HG03103 (cell line): ENCODE measurements around the gene NELFCD.

Source experiments
- ATAC-seq: cut with Tn5 transposase; IDR thresholded peaks from one replicate; pipeline ENCODE4 v1.9.1; 2021; ENCODE audit warnings: low read depth; ENCODE audit not compliant: unreplicated experiment

NELFCD gene

GRCh38 chr20:58993332-58994248 is 12.5 kb downstream of the NELFCD start:
- no peak for ATAC-seq

- no peak for ATAC-seq
Measured at GRCh38 chr20:58994390-58995159, 13.5 kb downstream of the NELFCD start.

GRCh38 chr20:58995461-58996225 is 14.6 kb downstream of the NELFCD start:
- ATAC-seq = no peak

- no peak for ATAC-seq
Measured at GRCh38 chr20:58996226-58996611, 15.2 kb downstream of the NELFCD start.

- ATAC-seq = no peak
Measured at GRCh38 chr20:58997141-58997770, 16.2 kb downstream of the NELFCD start.

- ATAC-seq = no peak
Measured at GRCh38 chr20:58998656-58999055, 17.6 kb downstream of the NELFCD start.

- ATAC-seq = no peak
Measured at GRCh38 chr20:59000326-59000725, 19.3 kb downstream of the NELFCD start.

- no peak for ATAC-seq
Measured at GRCh38 chr20:59001068-59001448, 20.0 kb downstream of the NELFCD start.

- no peak for ATAC-seq
Measured at GRCh38 chr20:59001449-59002171, 20.6 kb downstream of the NELFCD start.

GRCh38 chr20:59002388-59002787 is 21.3 kb downstream of the NELFCD start:
- no peak for ATAC-seq

GRCh38 chr20:59002874-59003399 is 21.9 kb downstream of the NELFCD start:
- ATAC-seq = no peak

- no peak for ATAC-seq
Measured at GRCh38 chr20:59003836-59004492, 22.9 kb downstream of the NELFCD start.

- no peak for ATAC-seq
Measured at GRCh38 chr20:59004493-59004762, 23.4 kb downstream of the NELFCD start.

GRCh38 chr20:59004763-59005522 is 23.9 kb downstream of the NELFCD start:
- peak; percentile 44 for ATAC-seq

GRCh38 chr20:59005523-59006166 is 24.6 kb downstream of the NELFCD start:
- no peak for ATAC-seq

- no peak for ATAC-seq
Measured at GRCh38 chr20:59006167-59006863, 25.3 kb downstream of the NELFCD start.

GRCh38 chr20:59006864-59007664 is 26.0 kb downstream of the NELFCD start, which contains the start of gene CTSZ:
Gene CTSZ (minus strand): TSS chr20:59007254. CDS start chr20:59007128, 126 bp downstream.
- ATAC-seq = no peak
